ENCODE results near the gene EVPL.
"Not testable (repeated sequence)": the region's sequence is repeated elsewhere in the genome, so short reads cannot be mapped to it uniquely, and the experiment has no call there.

Gene EVPL

GRCh38 chr17:76027159-76027839 is at the start of gene EVPL:
Gene EVPL (minus strand): TSS chr17:76027306. CDS start chr17:76027198, 108 bp downstream.
- DNase-seq (ENCODE audit: low read depth in 1 of 2, low spot score in 1 of 2) = no peak

GRCh38 chr17:76076146-76076764 is 49.1 kb upstream of the EVPL start:
- no peak for DNase-seq (ENCODE audit: low read depth in 1 of 2, low spot score in 1 of 2)

GRCh38 chr17:76075364-76076145 is 48.4 kb upstream of the EVPL start:
- DNase-seq (ENCODE audit: low read depth in 1 of 2, low spot score in 1 of 2) = no peak

GRCh38 chr17:76074390-76075363 is 47.6 kb upstream of the EVPL start, which contains the start of gene GALR2:
Gene GALR2 (plus strand): TSS chr17:76074781. CDS start chr17:76074884, 103 bp downstream.
- no peak for DNase-seq (ENCODE audit: low read depth in 1 of 2, low spot score in 1 of 2)

GRCh38 chr17:76072148-76072858 is 45.2 kb upstream of the EVPL start, which contains the start of gene SRP68:
Gene SRP68 (minus strand): TSS chr17:76072517. CDS start chr17:76072491, 26 bp downstream.
- DNase-seq (ENCODE audit: low read depth in 1 of 2, low spot score in 1 of 2) = peak; percentile 69 to 77

- DNase-seq (ENCODE audit: low read depth in 1 of 2, low spot score in 1 of 2) = no peak
These were observed 44.5 kb upstream of the EVPL start for GRCh38 chr17:76071531-76072147.

GRCh38 chr17:76065775-76066174 is 38.7 kb upstream of the EVPL start:
- no peak for DNase-seq (ENCODE audit: low read depth in 1 of 2, low spot score in 1 of 2)

- peak in 1 of 2 donors; percentile 39 for DNase-seq (ENCODE audit: low read depth in 1 of 2, low spot score in 1 of 2)
These were observed 36.9 kb upstream of the EVPL start for GRCh38 chr17:76063875-76064546.

GRCh38 chr17:76058264-76058663 is 31.2 kb upstream of the EVPL start:
- DNase-seq (ENCODE audit: low read depth in 1 of 2, low spot score in 1 of 2) = not testable (repeated sequence)

- no peak for DNase-seq (ENCODE audit: low read depth in 1 of 2, low spot score in 1 of 2)
These were observed 29.8 kb upstream of the EVPL start for GRCh38 chr17:76056882-76057281.

- DNase-seq (ENCODE audit: low read depth in 1 of 2, low spot score in 1 of 2) = no peak
These were observed 27.0 kb upstream of the EVPL start for GRCh38 chr17:76054112-76054476.

GRCh38 chr17:76053246-76054111 is 26.4 kb upstream of the EVPL start:
- no peak for DNase-seq (ENCODE audit: low read depth in 1 of 2, low spot score in 1 of 2)

- no peak for DNase-seq (ENCODE audit: low read depth in 1 of 2, low spot score in 1 of 2)
These were observed 24.5 kb upstream of the EVPL start for GRCh38 chr17:76051561-76051960.

- DNase-seq (ENCODE audit: low read depth in 1 of 2, low spot score in 1 of 2) = no peak
These were observed 23.7 kb upstream of the EVPL start for GRCh38 chr17:76050538-76051467.

- DNase-seq (ENCODE audit: low read depth in 1 of 2, low spot score in 1 of 2) = no peak
These were observed 22.9 kb upstream of the EVPL start for GRCh38 chr17:76049836-76050537.

- no peak for DNase-seq (ENCODE audit: low read depth in 1 of 2, low spot score in 1 of 2)
These were observed 22.1 kb upstream of the EVPL start for GRCh38 chr17:76049239-76049638.

Measured in activated T-helper 1 cell treated with anti-CD3 and anti-CD28 coated beads, Interleukin-2, amount 50 U/mL, for 16 hours (primary cell).